Gastrocnemius medialis (tissue), 4 donors: ENCODE data around the gene FBXO22.

ENCODE experiments used
- CTCF ChIP-seq, 5 experiments: fragments of 450-650 bp in 3 of 5; fragments of 200-600 bp in 2 of 5; sonication (generic) in 2 of 5; IDR thresholded peaks in 4 of 5; conservative IDR thresholded peaks in 1 of 5; 1 replicate in 4 of 5; 2 replicates in 1 of 5; pipeline ENCODE4 v1.5.1; 2016 to 2019; ENCODE audit warnings: antibody characterized with exemption in 5 of 5, mild to moderate bottlenecking in 3 of 5, moderate library complexity in 3 of 5
- POLR2A ChIP-seq, 2 donors: fragments of 450-650 bp; IDR thresholded peaks; one replicate each; pipeline ENCODE4 v1.6.1; 2017; ENCODE audit warnings: antibody characterized with exemption in 2 of 2, mild to moderate bottlenecking in 2 of 2, moderate library complexity in 2 of 2

- TF ChIP-seq CTCF (IDR thresholded peaks at IDR 0.05 in 4 of 5, conservative IDR thresholded peaks at IDR 0.05 in 1 of 5) (no peak), POLR2A (IDR thresholded peaks at IDR 0.05) (no peak)
These were observed 1.5 kb upstream of the FBXO22 start for GRCh38 chr15:75902129-75902557.
